Esophagus (tissue), 2 donors: ENCODE results near the gene COBL. TPM values are rescaled to one million over a fixed set of nuclear protein-coding genes. Genes with fewer than 3 reads are reported as not detected.
"Not testable (repeated sequence)": the region's sequence is repeated elsewhere in the genome, so short reads cannot be mapped to it uniquely, and the experiment has no call there.

Source experiments
- H3K27ac ChIP-seq, 2 donors: one replicate each; pipeline ENCODE4 v1.5.1; 2013; ENCODE audit warnings: low read depth in 2 of 2, mild to moderate bottlenecking in 2 of 2, inconsistent platforms in 1 of 2, low read length in 1 of 2, moderate library complexity in 1 of 2
- H3K27me3 ChIP-seq, 2 donors: one replicate each; pipeline ENCODE4 v1.6.1; 2013; ENCODE audit warnings: low read length in 2 of 2, control low read depth in 1 of 2, mild to moderate bottlenecking in 1 of 2; ENCODE audit not compliant: insufficient read depth in 2 of 2, control insufficient read depth in 1 of 2
- H3K36me3 ChIP-seq, 2 donors: one replicate each; pipeline ENCODE4 v1.6.1; 2013; ENCODE audit warnings: low read length in 1 of 2; ENCODE audit not compliant: control insufficient read depth in 2 of 2, insufficient read depth in 2 of 2
- H3K4me1 ChIP-seq, 2 donors: one replicate each; pipeline ENCODE4 v1.6.1; 2013; ENCODE audit warnings: low read length in 1 of 2; ENCODE audit not compliant: control insufficient read depth in 2 of 2, insufficient read depth in 2 of 2
- H3K4me3 ChIP-seq, 2 donors: one replicate each; pipeline ENCODE4 v1.5.1; 2013; ENCODE audit warnings: low read length in 2 of 2, mild to moderate bottlenecking in 2 of 2, low read depth in 1 of 2, moderate library complexity in 1 of 2
- H3K9me3 ChIP-seq, 2 donors: one replicate each; pipeline ENCODE4 v1.6.1; 2013; ENCODE audit warnings: mild to moderate bottlenecking in 2 of 2, low read depth in 1 of 2, low read length in 1 of 2, moderate library complexity in 1 of 2; ENCODE audit not compliant: control insufficient read depth in 2 of 2, insufficient read depth in 1 of 2
- WGBS, 2 donors: extraction: QIAGEN DNeasy Blood & Tissue Kit; methylation state at CpG; one replicate each; pipeline ENCODE4 v1.1.7; 2013; 5-methylcytosine and 5-hydroxymethylcytosine counted together
- polyA plus RNA-seq, 2 donors: library from polyadenylated mRNA; stranded (reverse); fragments of 200-250 nt; gene quantifications; one replicate each; pipeline ENCODE4 v1.2.3, GENCODE V29; 2013
- donor health status: healthy with polysubstance abuse.
- donor health status: Bipolar disorder and iron deficiency.

COBL gene
- polyA plus RNA-seq, 2 donors, result 3.6 to 6.1 TPM

- Histone ChIP-seq H3K36me3 (no peaks in the 10 kb centered on the region), H3K27ac (no peak overlapping the region), H3K9me3 (no peaks in the 10 kb centered on the region), H3K4me3 (no peak overlapping the region), H3K27me3 (no peaks in the 10 kb centered on the region), H3K4me1 (peaks cover 0 to 4% of the 10 kb centered on the region in 2 donors)
- WGBS, 2 donors, result 75% methylated on average over 17 of the region's 17 CpGs
Observed at GRCh38 chr7:51009716-51010496, 306.7 kb downstream of the COBL start.

- 87 to 91% methylated on average over 21 of the region's 21 CpGs for WGBS, 2 donors
- Histone ChIP-seq H3K9me3 (no peaks in the 10 kb centered on the region), H3K4me1 (peaks cover 0 to 2% of the 10 kb centered on the region in 2 donors), H3K27me3 (no peaks in the 10 kb centered on the region), H3K27ac (no peak overlapping the region), H3K4me3 (no peak overlapping the region), H3K36me3 (no peaks in the 10 kb centered on the region)
Observed at GRCh38 chr7:51007551-51008505, 308.8 kb downstream of the COBL start.

GRCh38 chr7:51006483-51007235, 309.9 kb downstream of the COBL start:
- no peaks in the 10 kb centered on the region for H3K9me3 ChIP-seq
- no peak overlapping the region for H3K27ac ChIP-seq
- no peaks in the 10 kb centered on the region for H3K27me3 ChIP-seq
- peaks cover 0 to 2% of the 10 kb centered on the region in 2 donors for H3K4me1 ChIP-seq
- WGBS, 2 donors, result 67 to 71% methylated on average over 3 of the region's 3 CpGs
- no peak overlapping the region for H3K4me3 ChIP-seq
- H3K36me3 ChIP-seq, result no peaks in the 10 kb centered on the region

GRCh38 chr7:51005074-51005473, 311.5 kb downstream of the COBL start:
- 93 to 97% methylated on average over 2 of the region's 2 CpGs for WGBS, 2 donors
- Histone ChIP-seq H3K4me3 (no peak overlapping the region), H3K9me3 (no peaks in the 10 kb centered on the region), H3K4me1 (peaks cover 0 to 2% of the 10 kb centered on the region in 2 donors), H3K36me3 (no peaks in the 10 kb centered on the region), H3K27ac (no peak overlapping the region), H3K27me3 (no peaks in the 10 kb centered on the region)

GRCh38 chr7:51000956-51001355, 315.7 kb downstream of the COBL start:
- no peaks in the 10 kb centered on the region for H3K36me3 ChIP-seq
- H3K4me1 ChIP-seq, result no peaks in the 10 kb centered on the region
- no peaks in the 10 kb centered on the region for H3K9me3 ChIP-seq
- H3K4me3 ChIP-seq, result no peak overlapping the region
- H3K27me3 ChIP-seq, result no peaks in the 10 kb centered on the region
- 58 to 60% methylated on average over 3 of the region's 3 CpGs for WGBS, 2 donors
- H3K27ac ChIP-seq, result no peak overlapping the region

- H3K36me3 ChIP-seq, result no peaks in the 10 kb centered on the region
- H3K9me3 ChIP-seq, result no peaks in the 10 kb centered on the region
- WGBS, 2 donors, result 88% methylated on average over 5 of the region's 5 CpGs
- no peaks in the 10 kb centered on the region for H3K4me1 ChIP-seq
- H3K27me3 ChIP-seq, result peaks cover 0 to 3% of the 10 kb centered on the region in 2 donors
- H3K4me3 ChIP-seq, result no peak overlapping the region
- no peak overlapping the region for H3K27ac ChIP-seq
Observed at GRCh38 chr7:50994753-50995319, 321.8 kb downstream of the COBL start.

- not testable (repeated sequence) for H3K27ac ChIP-seq, H3K4me3 ChIP-seq, H3K36me3 ChIP-seq, H3K9me3 ChIP-seq, H3K4me1 ChIP-seq, H3K27me3 ChIP-seq
- 77 to 92% methylated on average over 1 of the region's 1 CpG for WGBS, 2 donors
Observed at GRCh38 chr7:50990214-50990613, 326.4 kb downstream of the COBL start.

GRCh38 chr7:50988988-50989387, 327.6 kb downstream of the COBL start:
- H3K4me1 ChIP-seq, result no peaks in the 10 kb centered on the region
- 94 to 100% methylated on average over 1 of the region's 1 CpG for WGBS, 2 donors
- H3K36me3 ChIP-seq, result no peaks in the 10 kb centered on the region

GRCh38 chr7:50988465-50988864, 328.1 kb downstream of the COBL start:
- H3K9me3 ChIP-seq, result no peaks in the 10 kb centered on the region
- WGBS, 2 donors, result 86 to 94% methylated on average over 6 of the region's 6 CpGs
- no peaks in the 10 kb centered on the region for H3K4me1 ChIP-seq
- no peaks in the 10 kb centered on the region for H3K27me3 ChIP-seq
- H3K4me3 ChIP-seq, result no peak overlapping the region
- H3K27ac ChIP-seq, result no peak overlapping the region
- no peaks in the 10 kb centered on the region for H3K36me3 ChIP-seq

More at GRCh38 chr7:50988988-50989387, 327.6 kb downstream of the COBL start:
- no peak overlapping the region for H3K4me3 ChIP-seq
- H3K27ac ChIP-seq, result no peak overlapping the region
- H3K9me3 ChIP-seq, result no peaks in the 10 kb centered on the region
- no peaks in the 10 kb centered on the region for H3K27me3 ChIP-seq
